HEK293 (cell line): ENCODE measurements around the gene FOXM1.

Source experiments
- CTCF ChIA-PET: fragments of 350-600 bp; formaldehyde crosslinking; extraction: SDS; loops from one replicate; lab custom pipeline; 2021; ENCODE audit warnings: antibody characterized with exemption; lab: Yijun Ruan, JAX
- POLR2A ChIA-PET: fragments of 300-600 bp; formaldehyde crosslinking; extraction: SDS; loops from one replicate; lab custom pipeline; 2020; ENCODE audit warnings: antibody characterized with exemption, inconsistent platforms; lab: Yijun Ruan, JAX
- H3K27ac ChIP-seq: fragments of 200-500 bp; sonication (Bioruptor generic); 2 replicates; pipeline ENCODE4 v1.5.1; 2014; ENCODE audit warnings: low read depth, low read length, control low read depth, inconsistent platforms; ENCODE audit errors: extremely low read depth
- H3K36me3 ChIP-seq, 2 experiments: fragments of 200-500 bp in 1 of 2; sonication (Bioruptor generic) in 1 of 2; 1 replicate in 1 of 2; 2 replicates in 1 of 2; pipeline ENCODE4 v1.5.1; 2014 to 2017; ENCODE audit warnings: inconsistent platforms in 2 of 2, low read length in 2 of 2; ENCODE audit not compliant: control insufficient read depth in 2 of 2, insufficient read depth in 1 of 2
- H3K4me1 ChIP-seq: fragments of 200-500 bp; sonication (Bioruptor generic); 2 replicates; pipeline ENCODE4 v1.5.1; 2014; ENCODE audit warnings: mild to moderate bottlenecking, low read length, inconsistent platforms; ENCODE audit not compliant: control insufficient read depth, insufficient read depth
- H3K4me3 ChIP-seq: 2 replicates; pipeline ENCODE4 v1.5.1; 2011; ENCODE audit warnings: low read depth, mild to moderate bottlenecking, control low read depth, low read length, moderate library complexity
- H3K9me3 ChIP-seq: fragments of 200-500 bp; sonication (Bioruptor generic); 2 replicates; pipeline ENCODE4 v1.5.1; 2014; ENCODE audit warnings: low read depth, low read length, inconsistent platforms; ENCODE audit not compliant: control insufficient read depth, insufficient read depth
- IKZF3 ChIP-seq: fragments of 450-650 bp; IDR thresholded peaks from 2 replicates; pipeline ENCODE4 v1.5.0; 2018; ENCODE audit warnings: missing biosample characterization, mild to moderate bottlenecking, missing genetic modification characterization, moderate library complexity
- REST ChIP-seq: fragments of 450-650 bp; formaldehyde crosslinking; IDR thresholded peaks from 2 replicates; pipeline ENCODE4 v1.5.1; 2016; ENCODE audit warnings: missing biosample characterization, missing genetic modification characterization
- SALL2 ChIP-seq: fragments of 450-650 bp; formaldehyde crosslinking; IDR thresholded peaks from 2 replicates; pipeline ENCODE4 v1.5.0; 2017; ENCODE audit warnings: missing biosample characterization, mild to moderate bottlenecking, missing genetic modification characterization, borderline replicate concordance
- ZBTB11 ChIP-seq: fragments of 450-650 bp; formaldehyde crosslinking; conservative IDR thresholded peaks from 2 replicates; pipeline ENCODE4 v1.5.1; 2016; ENCODE audit warnings: low read depth, missing biosample characterization, missing genetic modification characterization
- ZBTB20 ChIP-seq: fragments of 450-650 bp; formaldehyde crosslinking; IDR thresholded peaks from 2 replicates; pipeline ENCODE4 v1.5.1; 2016; ENCODE audit warnings: missing biosample characterization, missing genetic modification characterization
- ZFP41 ChIP-seq: fragments of 450-650 bp; formaldehyde crosslinking; IDR thresholded peaks from 2 replicates; pipeline ENCODE4 v1.5.1; 2016; ENCODE audit warnings: missing biosample characterization, missing genetic modification characterization, borderline replicate concordance
- ZNF211 ChIP-seq: fragments of 450-650 bp; formaldehyde crosslinking; IDR thresholded peaks from 2 replicates; pipeline ENCODE4 v1.5.1; 2016; ENCODE audit warnings: low read depth, missing biosample characterization, missing genetic modification characterization
- ZNF223 ChIP-seq: fragments of 450-650 bp; formaldehyde crosslinking; IDR thresholded peaks from 2 replicates; pipeline ENCODE4 v1.5.1; 2016; ENCODE audit warnings: missing biosample characterization, missing genetic modification characterization
- ZNF280C ChIP-seq: fragments of 450-650 bp; formaldehyde crosslinking; IDR thresholded peaks from 2 replicates; pipeline ENCODE4 v1.5.1; 2016; ENCODE audit warnings: missing biosample characterization, missing genetic modification characterization
- ZNF350 ChIP-seq: fragments of 450-650 bp; formaldehyde crosslinking; IDR thresholded peaks from 2 replicates; pipeline ENCODE4 v1.5.0; 2017; ENCODE audit warnings: missing biosample characterization, mild to moderate bottlenecking, missing genetic modification characterization
- ZNF366 ChIP-seq: fragments of 450-650 bp; formaldehyde crosslinking; conservative IDR thresholded peaks from 2 replicates; pipeline ENCODE4 v1.5.1; 2016; ENCODE audit warnings: missing biosample characterization, missing genetic modification characterization
- ZNF394 ChIP-seq: fragments of 450-650 bp; formaldehyde crosslinking; IDR thresholded peaks from 2 replicates; pipeline ENCODE4 v1.5.1; 2016; ENCODE audit warnings: missing biosample characterization, missing genetic modification characterization, mild to moderate bottlenecking, moderate library complexity, borderline replicate concordance
- ZNF433 ChIP-seq: fragments of 450-650 bp; formaldehyde crosslinking; IDR thresholded peaks from 2 replicates; pipeline ENCODE4 v1.5.1; 2016; ENCODE audit warnings: missing biosample characterization, missing genetic modification characterization, low read depth
- ZNF473 ChIP-seq: fragments of 450-650 bp; formaldehyde crosslinking; IDR thresholded peaks from 2 replicates; pipeline ENCODE4 v1.5.1; 2017; ENCODE audit warnings: missing biosample characterization, missing genetic modification characterization
- ZNF623 ChIP-seq: fragments of 450-650 bp; formaldehyde crosslinking; IDR thresholded peaks from 2 replicates; pipeline ENCODE4 v1.5.1; 2016; ENCODE audit warnings: missing biosample characterization, missing genetic modification characterization
- ZNF791 ChIP-seq: fragments of 450-650 bp; formaldehyde crosslinking; IDR thresholded peaks from 2 replicates; pipeline ENCODE4 v1.5.1; 2016; ENCODE audit warnings: missing biosample characterization, missing genetic modification characterization

FOXM1 gene

GRCh38 chr12:2890388-2891239 lies 13.6 kb upstream of the FOXM1 start, which contains the start of gene TULP3 (continued):
- TF ChIP-seq REST (tag by site-specific recombination): no peak

- Histone ChIP-seq H3K4me1 (peaks cover 3% of the 10 kb centered on the region), H3K27ac (peak overlapping the region; percentile 75), H3K4me3 (peak overlapping the region; percentile 36), H3K9me3 (no peaks in the 10 kb centered on the region), H3K36me3 (peaks cover 12 to 36% of the 10 kb centered on the region in 2 experiments)
- ChIA-PET CTCF (interaction anchor here (1.0 to 1.6 kb wide), 3 partner anchors 53 to 313 kb away, joined by 3 to 4 read pairs (median 4); no protein-coding TSS in a partner anchor), POLR2A (interaction anchor here (0.6 to 1.8 kb wide), 10 partner anchors 9 to 145 kb away, joined by 3 to 27 read pairs (median 5); partner anchors contain the start of genes FOXM1 and RHNO1)
- TF ChIP-seq ZNF366 (tag by site-specific recombination) (0 out of 2 replicates have a peak, but pooled peaks have one; percentile 7), ZNF394 (peak; percentile 83), ZBTB20 (tag by site-specific recombination) (no peak), SALL2 (tag by site-specific recombination) (no peak), ZNF223 (tag by site-specific recombination) (no peak)
These were observed 13.0 kb upstream of the FOXM1 start for GRCh38 chr12:2890001-2890387.

GRCh38 chr12:2886768-2887450 lies 9.9 kb upstream of the FOXM1 start:
- H3K9me3 ChIP-seq: no peaks in the 10 kb centered on the region
- POLR2A ChIA-PET: interaction anchor here (0.6 to 2.3 kb wide), 4 partner anchors 10 to 42 kb away, joined by 3 to 9 read pairs (median 6); partner anchors contain the start of genes FOXM1 and RHNO1
- CTCF ChIA-PET: interaction anchor here (0.6 to 5.1 kb wide), 8 partner anchors 9 to 308 kb away, joined by 3 to 34 read pairs (median 4); partner anchors contain the start of genes FOXM1 and RHNO1
- peaks cover 12 to 38% of the 10 kb centered on the region in 2 experiments for H3K36me3 ChIP-seq
- no peak overlapping the region for H3K27ac ChIP-seq
- peaks cover 3% of the 10 kb centered on the region for H3K4me1 ChIP-seq
- TF ChIP-seq ZNF473 (tag by site-specific recombination): no peak
- no peak for TF ChIP-seq ZNF623 (tag by site-specific recombination)
- H3K4me3 ChIP-seq: no peak overlapping the region

- ChIA-PET POLR2A (interaction anchor here (0.6 to 2.3 kb wide), 5 partner anchors 8 to 156 kb away, joined by 3 to 9 read pairs (median 3); partner anchors contain the start of genes FOXM1 and RHNO1), CTCF (interaction anchor here (0.6 to 5.1 kb wide), 22 partner anchors 8 to 200 kb away, joined by 3 to 34 read pairs (median 4); partner anchors contain the start of genes FOXM1 and RHNO1)
- Histone ChIP-seq H3K4me3 (no peak overlapping the region), H3K36me3 (peaks cover 21 to 43% of the 10 kb centered on the region in 2 experiments), H3K9me3 (no peaks in the 10 kb centered on the region), H3K4me1 (no peaks in the 10 kb centered on the region), H3K27ac (no peak overlapping the region)
- TF ChIP-seq ZFP41: no peak
- no peak for TF ChIP-seq ZNF791 (tag by site-specific recombination)
- no peak for TF ChIP-seq ZNF350 (tag by site-specific recombination)
- TF ChIP-seq ZBTB11: no peak
- TF ChIP-seq IKZF3: peak; percentile 21; the same call in 1 of the 2 replicates
- TF ChIP-seq ZNF211 (tag by site-specific recombination): no peak
- no peak for TF ChIP-seq ZNF280C
- TF ChIP-seq ZNF433 (tag by site-specific recombination): no peak
These were observed 7.8 kb upstream of the FOXM1 start for GRCh38 chr12:2884810-2885209.
